HS-27A (cell line): ENCODE data around the gene FOXO6.

Experiments used
- DNase-seq: peaks from one replicate; pipeline ENCODE4 v3.0.0-alpha.2; 2012; ENCODE audit warnings: low read depth, missing footprints

The FOXO6 gene

DNA sequence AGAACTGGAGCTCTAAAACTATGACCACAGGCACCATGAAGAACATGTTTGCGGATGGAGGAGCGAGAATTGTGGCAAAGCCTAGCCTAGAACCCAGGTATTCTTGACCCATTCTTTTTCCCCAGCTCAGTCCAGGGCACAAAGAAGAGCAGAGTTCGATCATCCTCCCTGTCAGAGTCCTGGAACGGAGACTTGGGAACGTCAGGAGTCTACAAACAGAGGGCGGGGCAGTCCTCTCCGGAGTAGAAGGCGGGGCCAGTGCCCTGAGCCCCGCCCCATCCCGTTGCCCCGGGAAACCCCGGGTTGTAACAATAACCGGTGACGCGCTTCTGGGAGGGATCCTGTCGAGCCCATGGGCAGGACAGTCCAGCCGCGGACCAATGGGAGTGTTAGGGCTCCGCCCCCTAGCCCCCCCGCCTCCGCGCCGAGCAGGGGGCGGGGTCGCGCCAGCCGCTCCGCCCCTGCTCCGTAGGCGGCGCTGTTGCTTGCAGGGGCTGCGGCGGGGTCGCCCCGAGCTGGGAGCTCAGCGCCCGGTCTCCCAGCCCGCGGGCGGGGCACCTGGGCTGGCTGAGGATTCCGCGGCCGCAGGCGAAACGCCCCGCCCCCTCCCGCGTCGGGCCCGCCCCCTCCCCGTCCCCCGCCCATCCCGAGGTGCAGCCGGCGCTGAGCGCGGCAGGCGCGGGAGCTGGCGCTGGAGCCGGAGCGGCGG is at the start of gene FOXO6:
FOXO6 (plus strand) TSS at position 649 of the 709 bp plus-strand sequence.
- peak; percentile 96 for DNase-seq

DNA sequence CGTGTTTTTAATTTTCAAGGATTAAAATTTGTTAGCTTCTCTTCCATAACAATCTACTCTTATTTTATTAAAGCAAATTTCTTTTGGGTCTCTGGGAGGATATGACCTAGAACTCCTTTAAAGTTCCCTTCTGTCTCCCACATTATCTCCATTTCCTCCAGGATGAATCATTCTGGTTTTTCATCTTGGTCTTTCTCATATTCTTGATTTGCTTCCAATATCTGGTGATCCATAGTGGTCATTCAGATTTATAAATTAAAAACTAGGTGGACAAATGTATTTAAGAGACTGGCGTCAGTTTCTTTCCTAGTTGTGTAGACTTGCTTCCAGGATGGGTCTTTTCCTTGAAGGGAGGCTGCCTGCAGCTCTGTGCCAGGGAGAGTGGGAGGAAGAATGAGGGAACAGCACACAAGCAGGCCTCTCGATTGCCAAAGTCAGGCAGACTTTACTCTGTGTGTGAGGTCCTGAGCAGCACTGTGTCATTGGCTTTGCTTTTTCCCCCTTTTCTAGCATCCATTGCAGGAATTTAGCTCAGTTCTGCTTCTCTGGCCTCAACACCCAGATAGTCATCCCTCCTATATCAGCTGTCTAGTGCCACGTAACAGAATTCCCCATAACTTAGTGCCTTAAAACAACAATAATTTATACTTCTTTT is 48.1 kb upstream of the FOXO6 start:
- no peak for DNase-seq

DNA sequence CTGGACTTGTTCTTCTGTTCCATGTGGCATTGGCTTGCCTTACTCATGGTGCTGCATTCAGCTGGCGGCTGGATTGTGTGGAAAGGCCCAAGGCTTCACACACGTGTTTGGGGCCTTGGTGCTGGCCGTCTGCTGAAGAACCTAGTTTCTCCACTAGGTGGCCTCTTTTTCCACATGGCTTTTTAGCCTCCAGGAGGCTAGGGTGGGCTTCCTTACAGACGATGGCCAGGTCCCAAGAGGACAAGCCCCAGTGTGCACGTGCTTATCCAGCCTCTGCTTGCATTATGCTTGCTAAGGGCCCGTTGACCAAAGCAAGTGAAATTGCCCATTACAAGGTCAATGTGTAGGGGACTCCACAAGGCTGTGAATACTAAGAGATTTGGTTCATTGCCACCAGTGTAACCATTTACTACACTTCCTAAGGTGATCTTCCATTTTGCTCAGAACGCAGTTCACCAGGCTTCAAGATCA is 47.5 kb upstream of the FOXO6 start:
- no peak for DNase-seq

DNA sequence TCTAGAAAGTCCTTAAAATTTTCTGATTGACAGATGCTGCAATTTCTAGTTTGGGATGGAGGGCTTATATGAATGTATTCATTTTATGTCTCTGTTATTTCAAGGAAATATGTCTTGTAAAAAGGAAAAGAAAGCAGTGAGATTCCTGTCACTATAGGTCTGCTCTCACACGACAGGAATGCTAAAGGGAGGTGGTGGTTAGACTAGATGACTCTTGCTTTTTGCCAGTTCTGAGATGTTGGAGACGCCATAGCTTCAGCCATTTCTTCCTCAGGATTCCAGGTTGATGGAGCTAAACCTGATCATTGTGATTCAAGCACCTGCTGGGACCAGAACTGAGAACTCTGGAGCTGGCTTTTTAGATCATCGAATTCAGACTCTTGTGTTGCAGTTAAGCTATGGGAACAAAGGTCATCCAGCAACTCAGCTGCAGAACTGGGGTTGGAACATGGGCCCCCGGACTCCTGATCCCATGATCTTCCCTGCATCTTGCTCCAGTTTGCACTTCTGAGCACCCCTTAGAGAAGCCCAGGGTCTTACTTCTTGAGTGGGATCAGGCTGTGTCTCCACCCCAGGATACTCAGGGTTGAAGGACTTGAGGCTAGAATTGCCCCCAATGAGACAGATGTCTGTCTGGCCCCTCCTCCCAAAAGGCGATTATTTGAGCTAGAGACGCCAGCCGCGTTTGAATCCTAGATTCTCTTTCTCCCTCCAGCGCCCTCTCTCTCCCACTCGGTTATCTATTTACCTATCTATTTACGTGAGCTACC is 46.7 kb upstream of the FOXO6 start:
- no peak for DNase-seq

DNA sequence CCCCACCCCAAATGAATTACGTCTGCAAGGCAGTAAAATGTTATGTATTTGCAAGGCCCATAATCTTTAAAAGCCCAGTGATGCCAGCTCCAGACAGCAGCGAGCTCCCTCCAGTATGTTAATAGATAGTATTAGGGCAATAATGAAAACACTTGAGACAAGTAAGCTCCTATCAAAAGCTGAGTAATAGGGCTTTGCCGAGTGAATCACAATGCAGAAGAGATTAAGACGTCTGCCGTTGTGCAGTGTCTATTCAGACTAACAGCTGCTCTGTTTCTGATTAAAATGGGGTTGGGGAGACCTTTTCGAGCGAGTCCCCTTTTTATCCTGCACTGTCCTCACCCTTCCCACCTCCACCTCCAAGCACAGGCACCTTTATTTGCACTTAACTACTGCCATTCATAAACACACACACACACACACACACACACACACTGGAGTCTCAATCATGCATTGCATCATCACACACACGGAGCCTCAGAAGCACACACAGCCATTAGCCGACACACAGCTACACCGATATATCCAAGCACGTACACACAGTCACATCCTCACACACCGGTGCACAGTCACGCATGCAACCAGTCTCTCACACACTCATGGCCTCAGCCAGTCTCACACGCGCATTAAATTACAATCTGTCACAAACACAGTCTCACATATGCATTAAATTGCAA is 46.0 kb upstream of the FOXO6 start:
- DNase-seq: no peak

DNA sequence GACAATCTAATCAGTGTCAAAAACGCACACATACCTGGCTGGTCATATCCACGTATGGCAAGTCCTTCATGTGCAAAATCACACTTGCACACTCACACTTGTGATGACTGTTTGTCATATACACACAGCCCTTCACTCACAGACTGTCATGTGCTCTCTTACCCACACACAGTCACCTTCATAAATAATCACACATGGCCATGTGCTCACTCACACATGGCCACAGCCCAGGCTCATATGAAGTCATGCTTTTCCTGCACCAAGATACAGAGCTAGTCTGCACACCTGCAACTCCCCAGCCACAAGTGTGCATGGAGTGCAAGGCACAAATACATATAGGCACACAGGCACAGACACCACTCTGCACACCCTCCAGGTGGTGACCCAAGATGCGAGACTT is 45.4 kb upstream of the FOXO6 start:
- no peak for DNase-seq

DNA sequence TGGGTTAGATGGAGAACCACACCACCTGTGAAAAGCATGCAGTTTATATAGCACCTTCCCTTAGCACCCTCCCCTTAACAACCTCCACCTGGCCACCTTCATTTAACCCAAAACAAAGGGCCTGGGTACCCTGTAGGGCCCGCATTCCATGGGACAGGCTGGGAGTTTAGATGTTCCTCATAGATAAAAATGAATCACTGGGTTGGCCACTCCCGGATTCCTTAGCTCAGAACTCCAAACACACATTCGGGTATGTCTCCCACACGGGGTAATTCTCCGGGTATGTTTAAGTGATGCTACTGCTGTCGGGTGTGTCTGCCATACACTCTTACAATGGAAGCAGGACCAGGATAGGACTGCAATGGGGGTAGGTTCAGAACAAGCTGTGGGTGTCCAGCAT is 43.9 kb upstream of the FOXO6 start:
- DNase-seq: peak; percentile 41

DNA sequence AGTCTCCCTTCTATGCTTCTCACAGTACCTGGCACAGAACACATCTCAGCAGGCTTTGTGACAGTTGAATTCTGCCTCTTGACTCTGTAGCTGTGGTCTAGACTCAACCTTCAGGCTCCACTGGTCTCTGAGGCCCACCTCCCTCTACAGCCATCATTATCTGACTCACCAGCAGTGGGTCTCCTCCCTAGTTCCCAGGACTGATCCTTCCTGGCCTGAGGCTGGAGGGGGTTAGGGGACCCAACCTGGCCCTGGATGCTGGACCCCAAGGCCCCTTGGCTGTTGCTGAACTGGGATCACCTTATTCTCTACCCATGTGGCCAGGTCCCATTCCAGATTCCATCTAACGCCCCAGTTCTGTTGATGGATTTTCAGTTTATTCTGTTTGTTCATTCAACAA is 43.1 kb upstream of the FOXO6 start:
- no peak for DNase-seq

DNA sequence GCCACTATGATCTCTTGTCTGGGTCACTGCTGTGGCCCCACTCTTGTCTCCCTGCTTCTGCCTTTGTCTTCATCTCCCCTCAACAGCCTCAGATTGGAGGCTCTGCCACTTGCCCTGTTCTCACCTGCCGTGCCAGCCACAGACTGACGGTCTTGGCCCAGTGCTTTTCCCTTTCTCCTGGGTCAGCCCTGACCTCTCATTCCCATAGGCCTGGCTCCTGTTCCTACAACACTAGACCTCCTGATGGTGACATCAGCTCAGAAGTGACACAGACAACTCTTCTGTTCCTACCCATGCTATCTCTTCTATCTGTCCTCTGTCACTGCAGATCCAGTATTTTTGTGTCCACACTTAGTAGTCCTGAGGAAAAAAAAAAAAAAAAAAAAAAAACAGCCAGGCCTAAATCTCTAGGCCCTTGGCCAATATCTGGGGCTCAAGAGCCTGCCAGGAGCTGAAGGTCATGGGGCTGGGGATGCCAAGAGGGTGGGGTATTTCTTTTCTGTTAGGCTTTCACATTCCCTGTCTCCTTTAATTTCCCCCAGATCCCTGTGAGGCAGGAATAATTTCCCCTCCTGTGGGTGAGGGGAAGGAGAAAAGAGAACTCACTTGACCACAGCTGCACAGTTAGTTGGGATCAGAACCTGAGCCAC is 42.0 kb upstream of the FOXO6 start:
- no peak for DNase-seq

DNA sequence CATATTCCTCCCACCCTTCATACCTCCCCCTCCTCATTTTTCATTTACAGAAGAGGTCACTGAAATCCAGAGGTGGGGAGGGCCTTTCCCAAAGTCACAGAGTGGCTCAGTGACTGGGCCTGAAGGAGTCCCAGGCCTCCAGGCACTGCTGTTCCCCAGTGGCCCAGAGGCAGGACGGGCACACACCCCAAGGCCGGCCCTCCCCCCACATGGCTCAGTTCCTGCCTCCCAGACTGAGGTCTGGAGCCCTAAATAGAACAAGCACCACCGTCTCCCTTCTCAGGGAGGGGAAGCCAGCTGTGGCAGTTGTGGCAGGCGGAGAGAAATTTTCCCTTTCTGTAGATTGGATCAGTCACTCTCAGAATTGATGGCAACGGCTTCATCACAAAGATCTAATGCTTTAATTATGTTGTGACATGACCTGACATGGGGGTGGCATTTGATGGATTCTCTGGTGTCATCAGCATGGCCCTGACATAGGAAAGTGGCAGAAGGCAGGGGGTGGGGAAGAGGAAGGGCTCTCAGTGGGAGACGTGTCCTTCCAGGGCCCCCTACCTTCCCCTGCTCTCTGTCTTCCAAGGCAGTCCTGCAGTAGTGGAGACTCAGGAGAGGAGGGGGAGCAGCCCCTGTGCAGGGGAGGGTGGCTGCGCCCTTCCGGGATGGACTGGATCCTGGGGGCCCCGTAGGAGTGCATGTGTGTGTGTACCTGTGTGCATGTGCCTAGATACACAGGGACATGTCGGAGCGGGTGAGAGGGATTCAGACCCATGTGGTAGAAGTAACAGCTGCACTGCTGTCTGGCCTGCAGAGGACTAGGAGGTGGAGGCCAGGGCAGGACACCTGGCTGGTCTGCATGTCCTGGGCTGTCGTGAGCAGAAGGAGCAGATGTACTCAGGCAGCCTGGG is 41.2 kb upstream of the FOXO6 start:
- DNase-seq: no peak

DNA sequence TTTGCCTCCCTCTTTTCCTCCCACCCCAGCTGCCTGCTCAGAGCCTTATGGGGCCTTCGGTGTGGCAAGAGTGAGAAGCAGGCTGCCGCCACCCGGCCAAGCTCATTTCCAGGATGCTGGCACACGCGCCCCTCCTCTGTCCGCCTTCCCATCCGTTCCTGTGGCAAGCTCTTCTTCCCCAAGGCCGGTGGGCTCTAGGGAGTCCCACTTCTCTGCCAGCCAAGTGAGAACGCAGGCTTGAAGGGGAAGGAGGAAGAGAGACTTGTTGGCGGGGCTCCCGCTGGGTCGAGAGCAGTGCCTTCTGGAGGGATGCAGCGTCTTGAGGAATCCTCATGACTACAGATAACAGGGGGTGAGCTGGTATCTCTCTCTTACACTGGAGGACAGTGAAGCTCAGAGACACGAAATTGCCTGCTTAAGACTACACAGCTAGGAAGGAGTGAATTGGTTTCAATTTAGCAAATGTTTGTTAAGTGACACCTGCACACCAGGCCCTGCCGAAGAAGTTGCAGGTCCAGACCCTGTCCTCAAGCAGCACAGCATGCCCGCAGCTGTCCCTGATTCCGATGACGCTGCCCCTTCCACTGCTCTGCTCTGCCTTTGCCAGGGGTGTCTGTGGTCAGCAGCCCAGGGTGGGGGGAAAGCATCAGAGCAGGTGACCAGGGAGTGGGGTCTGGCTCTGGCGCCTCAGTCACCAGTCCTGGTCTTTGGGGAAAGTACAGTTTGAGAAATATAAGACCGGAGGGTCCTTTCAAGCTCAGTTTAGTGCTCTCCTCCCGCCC is 40.1 kb upstream of the FOXO6 start:
- DNase-seq: no peak

DNA sequence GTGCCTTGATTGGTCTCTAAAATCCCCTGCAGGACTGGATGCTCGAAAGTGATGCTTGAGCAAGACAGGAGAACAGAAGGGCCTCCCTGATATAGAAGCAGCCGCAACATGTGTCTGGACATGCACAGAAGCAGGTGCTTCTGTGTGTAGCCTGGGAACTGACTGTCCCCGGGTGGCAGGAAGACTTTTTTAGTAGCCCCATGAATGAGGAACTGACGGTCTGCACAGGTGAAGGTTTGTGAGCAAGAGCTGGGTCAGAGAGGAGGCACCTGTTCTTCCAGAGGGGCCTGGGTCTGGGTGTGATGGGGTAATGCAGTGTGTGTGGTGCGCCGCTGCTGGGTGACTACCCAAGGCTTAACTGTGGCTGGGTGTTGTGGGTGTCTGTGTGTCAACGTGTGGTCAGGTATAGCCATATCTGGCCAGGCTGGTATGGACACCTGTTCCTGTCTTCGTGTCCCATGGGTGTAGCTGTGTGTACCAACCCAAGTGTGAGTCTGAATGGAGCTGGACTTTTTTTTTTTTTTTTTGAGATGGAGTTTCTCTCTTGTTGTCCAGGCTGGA is 39.1 kb upstream of the FOXO6 start:
- DNase-seq: no peak

DNA sequence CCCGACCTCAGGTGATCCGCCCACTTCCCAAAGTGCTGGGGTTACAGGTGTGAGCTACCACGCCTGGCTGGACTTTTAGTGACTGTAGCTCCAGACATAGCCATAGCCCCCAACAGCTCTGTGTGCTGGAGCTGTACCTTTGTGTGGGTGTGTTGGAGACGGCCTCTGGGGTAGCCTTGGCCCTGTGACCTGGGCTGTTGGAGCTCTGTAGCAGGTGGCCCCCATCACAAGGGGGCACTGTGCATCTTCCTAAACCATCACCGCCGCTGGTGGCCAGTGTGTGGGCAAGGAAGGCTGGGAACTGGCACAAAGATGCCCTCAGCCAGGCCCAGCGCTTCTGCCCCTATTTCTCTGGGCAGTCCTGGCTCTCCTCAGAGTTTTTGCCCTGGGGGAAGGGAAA is 38.4 kb upstream of the FOXO6 start:
- DNase-seq: peak; percentile 36

DNA sequence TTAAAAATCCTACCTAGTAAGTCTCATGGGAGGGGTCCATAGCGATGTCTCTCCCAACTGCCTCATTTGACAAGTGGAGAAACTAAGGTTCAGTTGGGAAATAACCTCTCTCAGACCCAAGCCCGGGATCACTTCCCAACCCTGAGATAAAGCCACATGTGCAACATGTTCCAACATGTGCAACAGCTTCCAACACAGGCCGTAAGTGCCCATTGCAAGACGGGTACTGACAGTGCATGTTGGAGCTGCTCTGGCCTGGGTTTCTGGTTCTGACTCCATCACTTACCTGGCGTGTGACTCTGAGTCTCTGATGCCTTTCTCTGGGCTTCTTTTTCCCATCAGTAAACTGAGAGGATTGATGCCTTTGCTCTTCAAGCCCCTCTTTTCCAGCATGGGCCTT is 38.0 kb upstream of the FOXO6 start:
- DNase-seq: no peak

DNA sequence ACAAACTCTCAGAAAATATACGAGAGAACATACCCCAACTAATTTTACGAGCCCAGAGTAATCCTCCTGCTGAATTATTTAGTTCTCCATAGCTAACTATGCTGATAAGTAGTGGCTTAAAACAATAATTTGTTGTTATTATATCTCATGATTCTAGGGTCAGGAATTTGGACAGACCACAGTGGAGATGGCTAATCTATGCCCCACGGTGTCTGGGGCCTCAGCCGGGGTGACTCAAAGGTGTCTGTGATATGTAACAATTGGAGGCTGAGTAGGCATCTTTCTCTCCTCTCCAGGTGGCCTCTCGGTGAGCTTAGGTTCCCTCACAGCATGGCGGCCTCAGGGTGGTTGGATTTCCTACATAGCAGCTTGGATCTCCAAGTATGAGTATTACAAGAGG is 35.4 kb upstream of the FOXO6 start:
- DNase-seq: peak; percentile 50

DNA sequence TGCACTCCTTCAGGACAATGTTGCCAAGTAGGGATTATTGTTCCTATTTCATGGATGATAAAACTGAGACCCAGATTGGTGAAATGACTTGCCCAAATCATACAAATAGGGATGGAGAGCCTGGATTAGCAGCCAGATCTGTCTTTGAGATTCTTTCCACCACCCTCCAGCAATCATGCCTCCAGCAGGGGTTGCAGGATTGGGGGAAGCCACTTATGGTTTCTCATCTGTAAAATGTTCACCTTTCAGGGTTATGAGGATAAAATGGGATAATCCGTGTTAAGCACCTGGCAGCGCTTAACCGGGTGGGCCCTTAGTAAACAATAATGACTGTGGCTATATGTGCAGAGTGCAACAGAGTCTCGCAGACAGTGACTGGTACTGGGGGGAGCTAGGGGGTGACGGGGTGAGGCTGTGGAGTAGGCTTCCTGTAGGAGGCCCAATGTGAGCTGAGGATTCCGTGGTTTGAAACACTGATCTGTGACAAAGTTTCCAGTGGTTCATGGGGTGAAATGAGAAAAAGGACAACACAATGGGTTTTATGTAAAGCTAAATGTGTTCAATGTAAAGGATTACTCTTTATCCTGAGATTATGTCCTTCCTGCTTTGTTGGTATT is 33.7 kb upstream of the FOXO6 start:
- no peak for DNase-seq

DNA sequence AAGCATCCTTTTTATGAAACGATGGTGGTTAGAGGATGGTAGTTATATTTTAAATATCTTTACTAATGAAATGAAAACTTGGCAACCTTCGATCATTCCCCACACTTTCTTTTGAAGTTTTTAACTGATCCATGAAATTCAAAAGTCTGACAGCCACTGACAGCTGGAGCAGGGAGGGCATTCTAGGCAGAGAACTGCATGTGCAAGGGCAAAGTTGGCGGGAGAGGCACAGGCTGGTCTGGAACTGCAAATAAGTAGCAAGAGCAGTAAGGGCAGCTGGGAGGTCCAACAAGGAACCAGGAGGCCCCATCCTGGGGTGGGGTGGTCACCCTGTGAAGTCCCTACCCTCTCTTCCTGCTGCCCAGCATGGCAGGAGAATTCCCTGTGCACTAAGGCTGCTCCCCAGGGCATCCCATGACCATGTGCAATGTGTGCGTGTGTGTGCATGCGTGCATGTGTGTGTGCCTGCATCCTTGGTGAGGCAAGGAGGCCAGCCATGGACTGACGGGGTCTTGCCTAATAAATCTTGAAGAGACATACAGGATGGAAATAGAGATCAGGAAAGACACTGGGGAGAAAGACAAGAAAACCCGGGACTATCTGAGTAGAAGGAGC is 33.1 kb upstream of the FOXO6 start:
- no peak for DNase-seq

DNA sequence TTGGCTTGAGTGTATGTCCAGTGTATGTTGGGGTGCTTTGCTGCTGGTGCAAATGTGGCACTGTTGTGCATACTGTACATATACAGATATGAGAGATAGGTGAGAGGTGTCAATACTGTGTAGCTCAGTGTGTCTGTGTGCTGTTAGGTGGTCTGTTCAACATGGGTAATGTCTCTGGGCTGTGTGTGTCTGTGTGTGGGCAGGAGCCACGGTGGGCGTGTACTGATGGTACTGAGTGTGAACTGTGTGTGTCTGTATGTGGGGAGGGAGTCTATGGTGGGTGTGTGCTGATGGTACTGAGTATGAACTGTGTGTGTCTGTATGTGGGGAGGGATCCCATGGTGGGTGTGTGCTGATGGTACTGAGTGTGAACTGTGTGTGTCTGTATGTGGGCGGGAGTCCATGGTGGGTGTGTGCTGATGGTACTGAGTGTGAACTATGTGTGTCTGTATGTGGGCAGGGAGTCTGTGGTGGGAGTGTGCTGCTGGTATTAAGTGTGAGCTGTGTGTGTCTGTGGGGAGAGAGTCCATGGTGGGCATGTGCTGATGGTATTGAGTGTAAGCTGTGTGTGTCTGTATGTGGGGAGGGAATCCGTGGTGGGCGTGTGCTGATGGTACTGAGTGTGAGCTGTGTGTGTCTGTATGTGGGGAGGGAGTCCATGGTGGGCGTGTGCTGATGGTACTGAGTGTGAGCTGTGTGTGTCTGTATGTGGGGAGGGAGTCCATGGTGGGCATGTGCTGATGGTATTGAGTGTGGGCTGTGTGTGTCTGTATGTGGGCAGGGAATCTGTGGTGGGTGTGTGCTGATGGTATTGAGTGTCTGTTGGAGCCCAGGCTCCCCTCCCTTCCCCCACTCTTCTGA is 32.2 kb upstream of the FOXO6 start:
- DNase-seq: no peak
